Tibial nerve (tissue), 4 donors: ENCODE results near the gene SPAG9. TPM values are rescaled to one million over a fixed set of nuclear protein-coding genes. Genes with fewer than 3 reads are reported as not detected.
A peak's percentile ranks its signal among the peaks of the same experiment; 100 is the strongest.

Experiments used
- DNase-seq, 2 donors: peaks; one replicate each; pipeline ENCODE4 v3.0.0-alpha.2; 2019; ENCODE audit warnings: low spot score in 2 of 2
- H3K27ac ChIP-seq, 4 donors: fragments of 200-600 bp; sonication (generic) in 3 of 4; one replicate each; pipeline ENCODE4 v1.5.1; 2017 to 2019; ENCODE audit warnings: mild to moderate bottlenecking in 1 of 4
- H3K27me3 ChIP-seq, 2 donors: fragments of 200-600 bp; sonication (generic) in 1 of 2; one replicate each; pipeline versions ENCODE4 v1.5.1 to v1.6.0; 2017 to 2019
- H3K36me3 ChIP-seq, 3 donors: fragments of 200-600 bp; sonication (generic); one replicate each; pipeline ENCODE4 v1.5.1; 2018 to 2019
- H3K4me1 ChIP-seq, 4 donors: fragments of 200-600 bp; sonication (generic) in 3 of 4; one replicate each; pipeline ENCODE4 v1.5.1; 2017 to 2019
- H3K4me3 ChIP-seq, 4 donors: fragments of 200-600 bp; sonication (generic) in 3 of 4; one replicate each; pipeline ENCODE4 v1.5.1; 2017 to 2019; ENCODE audit warnings: mild to moderate bottlenecking in 1 of 4, moderate library complexity in 1 of 4
- H3K9me3 ChIP-seq, 4 donors: fragments of 200-600 bp; sonication (generic) in 3 of 4; one replicate each; pipeline ENCODE4 v1.5.1; 2017 to 2019
- CTCF ChIP-seq, 5 experiments: fragments of 200-600 bp in 3 of 5; fragments of 450-650 bp in 2 of 5; sonication (generic) in 3 of 5; IDR thresholded peaks; one replicate each; pipeline ENCODE4 v1.5.1; 2016 to 2019; ENCODE audit warnings: antibody characterized with exemption in 5 of 5, mild to moderate bottlenecking in 3 of 5, moderate library complexity in 2 of 5
- EP300 ChIP-seq, 2 donors: sonication (generic); formaldehyde crosslinking; IDR thresholded peaks; one replicate each; pipeline ENCODE4 v1.6.1; 2017; ENCODE audit warnings: antibody characterized with exemption in 2 of 2, mild to moderate bottlenecking in 1 of 2
- POLR2A ChIP-seq, 2 donors: fragments of 450-650 bp; IDR thresholded peaks; one replicate each; pipeline ENCODE4 v1.6.1; 2017; ENCODE audit warnings: antibody characterized with exemption in 2 of 2, mild to moderate bottlenecking in 2 of 2, moderate library complexity in 2 of 2
- WGBS, 2 donors: methylation state at CpG; one replicate each; pipeline ENCODE4 v1.1.5; 2018; 5-methylcytosine and 5-hydroxymethylcytosine counted together
- total RNA-seq, 4 donors: library from RNA; depleted of rRNA; stranded (reverse); fragments of >200 nt; gene quantifications; one replicate each; pipeline ENCODE4 v1.1.0, GENCODE V29; 2016

SPAG9 gene
- total RNA-seq, 4 donors from 2014 or later = 145 to 199 (median 165) TPM

- H3K36me3 ChIP-seq = no peaks in the 10 kb centered on the region
- 98 to 100% methylated on average over 4 of the region's 4 CpGs for WGBS, 2 donors
- H3K9me3 ChIP-seq = no peaks in the 10 kb centered on the region
- TF ChIP-seq CTCF (IDR thresholded peaks at IDR 0.05) (no peak), POLR2A (IDR thresholded peaks at IDR 0.05) (no peak), EP300 (IDR thresholded peaks at IDR 0.05) (no peak)
- peaks cover 0 to 32% (median 18%) of the 10 kb centered on the region in 4 donors for H3K4me1 ChIP-seq
- H3K27ac ChIP-seq = no peak overlapping the region
- H3K4me3 ChIP-seq = no peak overlapping the region
- no peak for DNase-seq
- no peaks in the 10 kb centered on the region for H3K27me3 ChIP-seq
Measured at GRCh38 chr17:50939542-50939794, 181.2 kb downstream of the SPAG9 start.

- WGBS, 2 donors = 88 to 89% methylated on average over 10 of the region's 10 CpGs
- peaks cover 0 to 27% (median 13%) of the 10 kb centered on the region in 4 donors for H3K4me1 ChIP-seq
- H3K9me3 ChIP-seq = no peaks in the 10 kb centered on the region
- no peaks in the 10 kb centered on the region for H3K36me3 ChIP-seq
- DNase-seq = no peak
- no peak overlapping the region for H3K27ac ChIP-seq
- H3K27me3 ChIP-seq = no peaks in the 10 kb centered on the region
- TF ChIP-seq POLR2A (IDR thresholded peaks at IDR 0.05) (no peak), EP300 (IDR thresholded peaks at IDR 0.05) (no peak), CTCF (IDR thresholded peaks at IDR 0.05) (no peak)
- no peak overlapping the region for H3K4me3 ChIP-seq
Measured at GRCh38 chr17:50938821-50939541, 181.7 kb downstream of the SPAG9 start.

- Histone ChIP-seq H3K36me3 (no peaks in the 10 kb centered on the region), H3K27ac (peak overlapping the region; percentile 74 to 91 (median 84)), H3K9me3 (no peaks in the 10 kb centered on the region), H3K4me3 (no peak overlapping the region), H3K4me1 (peaks cover 0 to 28% (median 17%) of the 10 kb centered on the region in 4 donors), H3K27me3 (no peaks in the 10 kb centered on the region)
- no peak for DNase-seq
- 79 to 86% methylated on average over 5 of the region's 5 CpGs for whole genome bisulfite sequencing, 2 donors
- TF ChIP-seq POLR2A (IDR thresholded peaks at IDR 0.05) = no peak
- no peak for TF ChIP-seq CTCF (IDR thresholded peaks at IDR 0.05)
- TF ChIP-seq EP300 (IDR thresholded peaks at IDR 0.05) = no peak
Measured at GRCh38 chr17:50935996-50936266, 184.7 kb downstream of the SPAG9 start.

- WGBS, 2 donors = 39 to 67% methylated on average over 13 to 14 of the region's 16 CpGs
- H3K4me3 ChIP-seq = no peak overlapping the region
- DNase-seq = peak; percentile 43 to 52
- no peaks in the 10 kb centered on the region for H3K27me3 ChIP-seq
- no peaks in the 10 kb centered on the region for H3K36me3 ChIP-seq
- H3K27ac ChIP-seq = peak overlapping the region; percentile 74 to 91 (median 84)
- no peaks in the 10 kb centered on the region for H3K9me3 ChIP-seq
- H3K4me1 ChIP-seq = peaks cover 0 to 34% (median 22%) of the 10 kb centered on the region in 4 donors
- peak; percentile 16 to 48 for TF ChIP-seq POLR2A (IDR thresholded peaks at IDR 0.05)
- TF ChIP-seq CTCF (IDR thresholded peaks at IDR 0.05) = no peak
- TF ChIP-seq EP300 (IDR thresholded peaks at IDR 0.05) = peak; percentile 94
Measured at GRCh38 chr17:50935221-50935995, 185.3 kb downstream of the SPAG9 start.

- Histone ChIP-seq H3K27ac (peak overlapping the region; percentile 74 to 91 (median 84)), H3K4me1 (peaks cover 0 to 40% (median 23%) of the 10 kb centered on the region in 4 donors), H3K27me3 (no peaks in the 10 kb centered on the region), H3K9me3 (no peaks in the 10 kb centered on the region), H3K36me3 (no peaks in the 10 kb centered on the region), H3K4me3 (no peak overlapping the region)
- WGBS, 2 donors = 88% methylated on average over 15 of the region's 15 CpGs
- no peak for DNase-seq
- no peak for TF ChIP-seq CTCF (IDR thresholded peaks at IDR 0.05)
- TF ChIP-seq POLR2A (IDR thresholded peaks at IDR 0.05) = no peak
- no peak for TF ChIP-seq EP300 (IDR thresholded peaks at IDR 0.05)
Measured at GRCh38 chr17:50934672-50935220, 185.9 kb downstream of the SPAG9 start.
